Dermis microvascular lymphatic vessel endothelial cell (primary cell): ENCODE data around the gene TSPAN10. TPM values are rescaled to one million over a fixed set of nuclear protein-coding genes. Genes with fewer than 3 reads are reported as not detected.
A peak's percentile ranks its signal among the peaks of the same experiment; 100 is the strongest.
"Not testable (repeated sequence)": the region's sequence is repeated elsewhere in the genome, so short reads cannot be mapped to it uniquely, and the experiment has no call there.

Experiments used
- DNase-seq, 2 donors: peaks; one replicate each; pipeline versions ENCODE4 v3.0.0 to v3.0.0-alpha.2; 2010; ENCODE audit warnings: low read depth in 2 of 2
- total RNA-seq: library from RNA; depleted of rRNA; stranded (reverse); fragments of >200 nt; gene quantifications from 2 replicates; pipeline ENCODE4 v1.2.1, GENCODE V29; 2014

The TSPAN10 gene
- total RNA-seq, result 0.51 and 0.89 TPM in 2 replicates

GRCh38 chr17:81636505-81637288, at the start of gene TSPAN10, which contains the start of gene NPLOC4:
Gene TSPAN10 (plus strand): TSS chr17:81637196. CDS start chr17:81642413, 5,217 bp downstream.
Gene NPLOC4 (minus strand): TSS chr17:81637112. CDS start chr17:81636930, 182 bp downstream.
- DNase-seq, result peak; percentile 52 to 81

- DNase-seq, result no peak
Measured at GRCh38 chr17:81589612-81590011, 47.4 kb upstream of the TSPAN10 start.

GRCh38 chr17:81590121-81590520, 46.9 kb upstream of the TSPAN10 start:
- no peak for DNase-seq

GRCh38 chr17:81591971-81592370, 45.0 kb upstream of the TSPAN10 start:
- DNase-seq, result no peak

GRCh38 chr17:81593105-81593871, 43.7 kb upstream of the TSPAN10 start:
- DNase-seq, result no peak

GRCh38 chr17:81599719-81600486, 37.1 kb upstream of the TSPAN10 start:
- DNase-seq, result peak; percentile 14 to 62

- peak; percentile 61 to 76 for DNase-seq
Measured at GRCh38 chr17:81601525-81602120, 35.4 kb upstream of the TSPAN10 start.

- DNase-seq, result no peak
Measured at GRCh38 chr17:81603846-81604610, 33.0 kb upstream of the TSPAN10 start.

GRCh38 chr17:81607431-81607830, 29.6 kb upstream of the TSPAN10 start:
- DNase-seq, result no peak

GRCh38 chr17:81608082-81608481, 28.9 kb upstream of the TSPAN10 start:
- no peak for DNase-seq

GRCh38 chr17:81608605-81609004, 28.4 kb upstream of the TSPAN10 start:
- DNase-seq, result no peak

- no peak for DNase-seq
Measured at GRCh38 chr17:81609541-81610311, 27.3 kb upstream of the TSPAN10 start.

- no peak for DNase-seq
Measured at GRCh38 chr17:81612172-81612970, 24.6 kb upstream of the TSPAN10 start.

GRCh38 chr17:81615401-81615930, 21.5 kb upstream of the TSPAN10 start:
- DNase-seq, result no peak

- DNase-seq, result no peak
Measured at GRCh38 chr17:81616877-81617276, 20.1 kb upstream of the TSPAN10 start.

- DNase-seq, result not testable (repeated sequence)
Measured at GRCh38 chr17:81618307-81618706, 18.7 kb upstream of the TSPAN10 start.

- peak; percentile 24 to 48 for DNase-seq
Measured at GRCh38 chr17:81621494-81622130, 15.4 kb upstream of the TSPAN10 start.

- DNase-seq, result no peak
Measured at GRCh38 chr17:81630274-81630673, 6.7 kb upstream of the TSPAN10 start.
